Measurements from ENCODE around the gene FAM162B.

- no peak for TF ChIP-seq POLR2A (IDR thresholded peaks at IDR 0.05)
- TF ChIP-seq CTCF (IDR thresholded peaks at IDR 0.05): no peak
Measured at GRCh38 chr6:116761779-116762178, 3.7 kb downstream of the FAM162B start.
